Stimulated activated naive CD8-positive, alpha-beta T cell treated with anti-CD3 and anti-CD28 coated beads, Interleukin-15, amount 100 ng/mL, for 72 hours (primary cell): ENCODE data around the gene SPOCK1.
A peak's percentile ranks its signal among the peaks of the same experiment; 100 is the strongest.

Experiments
- ATAC-seq: fragments of 150-1000 bp; cut with Tn5 transposase; 2 replicates; pipeline ENCODE4 v1.10.0; 2021; ENCODE audit warnings: mild to moderate bottlenecking, moderate library complexity
- DNase-seq, 2 donors: peaks; one replicate each; pipeline ENCODE4 v3.0.0; 2021 to 2022
- H3K27ac Mint-ChIP-seq, 2 donors: one replicate each; pipeline ENCODE4 v1.8.0; 2022; ENCODE audit warnings: mild to moderate bottlenecking in 2 of 2, mixed read lengths in 2 of 2, moderate library complexity in 2 of 2
- H3K27me3 Mint-ChIP-seq: one replicate; pipeline ENCODE4 v1.8.0; 2022; ENCODE audit warnings: mixed read lengths
- H3K4me1 Mint-ChIP-seq: one replicate; pipeline ENCODE4 v1.8.0; 2022; ENCODE audit warnings: mild to moderate bottlenecking, mixed read lengths
- H3K4me3 Mint-ChIP-seq, 2 donors: one replicate each; pipeline ENCODE4 v1.8.0; 2022; ENCODE audit warnings: mild to moderate bottlenecking in 2 of 2, mixed read lengths in 2 of 2, moderate library complexity in 1 of 2
- H3K9me3 Mint-ChIP-seq, 2 donors: one replicate each; pipeline ENCODE4 v1.8.0; 2022; ENCODE audit warnings: mixed read lengths in 2 of 2

Gene SPOCK1

GRCh38 chr5:137185193-137185592 lies 313.9 kb downstream of the SPOCK1 start:
- H3K27ac Mint-ChIP-seq: no peak overlapping the region
- ATAC-seq (no peak), DNase-seq (no peak)
- H3K4me1 Mint-ChIP-seq: no peaks in the 10 kb centered on the region
- H3K4me3 Mint-ChIP-seq: no peak overlapping the region
- H3K27me3 Mint-ChIP-seq: no peaks in the 10 kb centered on the region
- no peaks in the 10 kb centered on the region for H3K9me3 Mint-ChIP-seq

- H3K4me3 Mint-ChIP-seq: no peak overlapping the region
- H3K27ac Mint-ChIP-seq: no peak overlapping the region
- no peaks in the 10 kb centered on the region for H3K9me3 Mint-ChIP-seq
- ATAC-seq: peak; percentile 27
- H3K27me3 Mint-ChIP-seq: no peaks in the 10 kb centered on the region
- DNase-seq: no peak
- H3K4me1 Mint-ChIP-seq: no peaks in the 10 kb centered on the region
Measured at GRCh38 chr5:137184734-137185133, 314.4 kb downstream of the SPOCK1 start.

- Mint-ChIP-seq H3K4me3 (no peak overlapping the region), H3K27ac (peak overlapping the region in 1 of 2 donors; percentile 54), H3K9me3 (no peaks in the 10 kb centered on the region), H3K4me1 (no peaks in the 10 kb centered on the region), H3K27me3 (peaks cover under 1% of the 10 kb centered on the region)
- ATAC-seq (no peak), DNase-seq (no peak)
Measured at GRCh38 chr5:137182576-137182975, 316.6 kb downstream of the SPOCK1 start.

GRCh38 chr5:137181667-137182066 lies 317.5 kb downstream of the SPOCK1 start:
- DNase-seq (no peak), ATAC-seq (no peak)
- H3K27me3 Mint-ChIP-seq: peaks cover 8% of the 10 kb centered on the region
- H3K4me1 Mint-ChIP-seq: no peaks in the 10 kb centered on the region
- H3K9me3 Mint-ChIP-seq: no peaks in the 10 kb centered on the region
- H3K4me3 Mint-ChIP-seq: no peak overlapping the region
- no peak overlapping the region for H3K27ac Mint-ChIP-seq

- H3K4me1 Mint-ChIP-seq: no peaks in the 10 kb centered on the region
- ATAC-seq (no peak), DNase-seq (no peak)
- peaks cover 8% of the 10 kb centered on the region for H3K27me3 Mint-ChIP-seq
- H3K27ac Mint-ChIP-seq: no peak overlapping the region
- no peak overlapping the region for H3K4me3 Mint-ChIP-seq
- H3K9me3 Mint-ChIP-seq: no peaks in the 10 kb centered on the region
Measured at GRCh38 chr5:137179203-137179602, 319.9 kb downstream of the SPOCK1 start.

GRCh38 chr5:137176609-137177008 lies 322.5 kb downstream of the SPOCK1 start:
- H3K9me3 Mint-ChIP-seq: no peaks in the 10 kb centered on the region
- no peaks in the 10 kb centered on the region for H3K4me1 Mint-ChIP-seq
- no peak overlapping the region for H3K4me3 Mint-ChIP-seq
- DNase-seq (no peak), ATAC-seq (no peak)
- H3K27ac Mint-ChIP-seq: no peak overlapping the region
- peaks cover 8% of the 10 kb centered on the region for H3K27me3 Mint-ChIP-seq

- Mint-ChIP-seq H3K27me3 (peaks cover 8% of the 10 kb centered on the region), H3K4me3 (no peak overlapping the region), H3K4me1 (no peaks in the 10 kb centered on the region), H3K27ac (no peak overlapping the region), H3K9me3 (no peaks in the 10 kb centered on the region)
- no peak for DNase-seq
- ATAC-seq: no peak
Measured at GRCh38 chr5:137176126-137176525, 323.0 kb downstream of the SPOCK1 start.

- no peak for ATAC-seq
- H3K4me1 Mint-ChIP-seq: no peaks in the 10 kb centered on the region
- no peak overlapping the region for H3K27ac Mint-ChIP-seq
- no peak for DNase-seq
- H3K4me3 Mint-ChIP-seq: no peak overlapping the region
- no peaks in the 10 kb centered on the region for H3K9me3 Mint-ChIP-seq
- H3K27me3 Mint-ChIP-seq: peaks cover 8% of the 10 kb centered on the region
Measured at GRCh38 chr5:137174196-137174595, 324.9 kb downstream of the SPOCK1 start.

GRCh38 chr5:137172258-137172657 lies 326.9 kb downstream of the SPOCK1 start:
- no peak overlapping the region for H3K4me3 Mint-ChIP-seq
- H3K27ac Mint-ChIP-seq: no peak overlapping the region
- H3K4me1 Mint-ChIP-seq: no peaks in the 10 kb centered on the region
- H3K27me3 Mint-ChIP-seq: peaks cover 4% of the 10 kb centered on the region
- ATAC-seq (no peak), DNase-seq (no peak)
- no peaks in the 10 kb centered on the region for H3K9me3 Mint-ChIP-seq

GRCh38 chr5:137167187-137167586 lies 331.9 kb downstream of the SPOCK1 start:
- ATAC-seq: no peak
- DNase-seq: no peak
- Mint-ChIP-seq H3K27me3 (peaks cover 12% of the 10 kb centered on the region), H3K27ac (no peak overlapping the region), H3K4me1 (no peaks in the 10 kb centered on the region), H3K4me3 (no peak overlapping the region), H3K9me3 (no peaks in the 10 kb centered on the region)

GRCh38 chr5:137164961-137165360 lies 334.2 kb downstream of the SPOCK1 start:
- Mint-ChIP-seq H3K9me3 (peaks cover 0 to 2% of the 10 kb centered on the region in 2 donors), H3K4me1 (no peaks in the 10 kb centered on the region), H3K4me3 (no peak overlapping the region), H3K27me3 (peaks cover 12% of the 10 kb centered on the region), H3K27ac (no peak overlapping the region)
- no peak for ATAC-seq
- no peak for DNase-seq

- H3K9me3 Mint-ChIP-seq: peaks cover 0 to 6% of the 10 kb centered on the region in 2 donors
- peaks cover 12% of the 10 kb centered on the region for H3K27me3 Mint-ChIP-seq
- no peak overlapping the region for H3K27ac Mint-ChIP-seq
- no peaks in the 10 kb centered on the region for H3K4me1 Mint-ChIP-seq
- DNase-seq (no peak), ATAC-seq (no peak)
- H3K4me3 Mint-ChIP-seq: no peak overlapping the region
Measured at GRCh38 chr5:137164536-137164935, 334.6 kb downstream of the SPOCK1 start.

- no peak for DNase-seq
- peaks cover under 1% of the 10 kb centered on the region for H3K27me3 Mint-ChIP-seq
- ATAC-seq: no peak
- no peak overlapping the region for H3K27ac Mint-ChIP-seq
- peaks cover 0 to 15% of the 10 kb centered on the region in 2 donors for H3K9me3 Mint-ChIP-seq
- H3K4me3 Mint-ChIP-seq: no peak overlapping the region
- H3K4me1 Mint-ChIP-seq: no peaks in the 10 kb centered on the region
Measured at GRCh38 chr5:137158691-137159090, 340.4 kb downstream of the SPOCK1 start.

- Mint-ChIP-seq H3K27ac (no peak overlapping the region), H3K27me3 (peaks cover 16% of the 10 kb centered on the region), H3K9me3 (peaks cover 0 to 23% of the 10 kb centered on the region in 2 donors), H3K4me3 (no peak overlapping the region), H3K4me1 (no peaks in the 10 kb centered on the region)
- DNase-seq (no peak), ATAC-seq (no peak)
Measured at GRCh38 chr5:137156180-137156579, 342.9 kb downstream of the SPOCK1 start.

GRCh38 chr5:137155261-137156000 lies 343.7 kb downstream of the SPOCK1 start:
- Mint-ChIP-seq H3K27me3 (peaks cover 16% of the 10 kb centered on the region), H3K4me1 (no peaks in the 10 kb centered on the region), H3K4me3 (no peak overlapping the region), H3K9me3 (peaks cover 0 to 23% of the 10 kb centered on the region in 2 donors), H3K27ac (no peak overlapping the region)
- ATAC-seq (no peak), DNase-seq (no peak)

GRCh38 chr5:137152616-137153015 lies 346.5 kb downstream of the SPOCK1 start:
- Mint-ChIP-seq H3K4me3 (no peak overlapping the region), H3K9me3 (peaks cover 0 to 15% of the 10 kb centered on the region in 2 donors)

GRCh38 chr5:137148655-137149054 lies 350.5 kb downstream of the SPOCK1 start:
- Mint-ChIP-seq H3K9me3 (peaks cover 0 to 8% of the 10 kb centered on the region in 2 donors), H3K27ac (no peak overlapping the region), H3K27me3 (peaks cover 32% of the 10 kb centered on the region), H3K4me1 (no peaks in the 10 kb centered on the region), H3K4me3 (no peak overlapping the region)
- ATAC-seq (no peak), DNase-seq (no peak)

More at GRCh38 chr5:137152616-137153015, 346.5 kb downstream of the SPOCK1 start:
- H3K4me1 Mint-ChIP-seq: no peaks in the 10 kb centered on the region
- no peak for ATAC-seq
- no peak overlapping the region for H3K27ac Mint-ChIP-seq
- no peak for DNase-seq
- H3K27me3 Mint-ChIP-seq: peaks cover 25% of the 10 kb centered on the region
